HG03378 (cell line): ENCODE measurements around the gene PTGES.

Experiments used
- ATAC-seq: cut with Tn5 transposase; IDR thresholded peaks from one replicate; pipeline ENCODE4 v1.9.1; 2021; ENCODE audit warnings: mild to moderate bottlenecking, moderate library complexity; ENCODE audit not compliant: unreplicated experiment

Gene PTGES

GRCh38 chr9:129720181-129720864 lies 32.5 kb downstream of the PTGES start:
- no peak for ATAC-seq

- no peak for ATAC-seq
Observed at GRCh38 chr9:129719135-129719534, 33.7 kb downstream of the PTGES start.

GRCh38 chr9:129718647-129719046 lies 34.2 kb downstream of the PTGES start:
- no peak for ATAC-seq

- no peak for ATAC-seq
Observed at GRCh38 chr9:129717991-129718390, 34.9 kb downstream of the PTGES start.

- ATAC-seq: no peak
Observed at GRCh38 chr9:129716091-129716490, 36.8 kb downstream of the PTGES start.

- no peak for ATAC-seq
Observed at GRCh38 chr9:129714511-129715061, 38.3 kb downstream of the PTGES start.

GRCh38 chr9:129713402-129713679 lies 39.5 kb downstream of the PTGES start:
- no peak for ATAC-seq

- no peak for ATAC-seq
Observed at GRCh38 chr9:129712634-129713401, 40.0 kb downstream of the PTGES start.

- ATAC-seq: no peak
Observed at GRCh38 chr9:129710169-129710453, 42.7 kb downstream of the PTGES start.

- no peak for ATAC-seq
Observed at GRCh38 chr9:129709438-129710168, 43.2 kb downstream of the PTGES start.

GRCh38 chr9:129708793-129709192 lies 44.0 kb downstream of the PTGES start:
- ATAC-seq: no peak

- ATAC-seq: no peak
Observed at GRCh38 chr9:129704807-129705206, 48.0 kb downstream of the PTGES start.

GRCh38 chr9:129703667-129704355 lies 49.0 kb downstream of the PTGES start:
- ATAC-seq: no peak

- ATAC-seq: no peak
Observed at GRCh38 chr9:129702589-129703520, 50.0 kb downstream of the PTGES start.

- no peak for ATAC-seq
Observed at GRCh38 chr9:129701549-129701948, 51.3 kb downstream of the PTGES start.

- no peak for ATAC-seq
Observed at GRCh38 chr9:129701054-129701453, 51.8 kb downstream of the PTGES start.

GRCh38 chr9:129698254-129698757 lies 54.5 kb downstream of the PTGES start:
- ATAC-seq: no peak

- no peak for ATAC-seq
Observed at GRCh38 chr9:129697656-129698253, 55.1 kb downstream of the PTGES start.

- ATAC-seq: no peak
Observed at GRCh38 chr9:129696944-129697655, 55.7 kb downstream of the PTGES start.
